KMS-11 (cell line): ENCODE data around the gene TRA2A.

Experiments used
- H2AFZ ChIP-seq: fragments of 200-600 bp; sonication (generic); 2 replicates; pipeline ENCODE4 v1.6.1; 2016; ENCODE audit warnings: antibody characterized with exemption, mixed run types, low read depth
- H3K27ac ChIP-seq: fragments of 200-600 bp; sonication (generic); 2 replicates; pipeline ENCODE4 v1.6.1; 2016; ENCODE audit warnings: mild to moderate bottlenecking, mixed run types
- H3K27me3 ChIP-seq: fragments of 200-600 bp; sonication (generic); 2 replicates; pipeline ENCODE4 v1.6.1; 2017; ENCODE audit warnings: mild to moderate bottlenecking, low read depth, mixed run types, moderate library complexity; ENCODE audit not compliant: insufficient read depth
- H3K36me3 ChIP-seq: fragments of 200-600 bp; sonication (generic); 2 replicates; pipeline ENCODE4 v1.6.1; 2017; ENCODE audit warnings: mild to moderate bottlenecking, mixed run types; ENCODE audit not compliant: insufficient read depth
- H3K4me1 ChIP-seq: fragments of 200-600 bp; sonication (generic); 2 replicates; pipeline ENCODE4 v1.6.1; 2016; ENCODE audit warnings: mild to moderate bottlenecking, low read depth, mixed run types; ENCODE audit not compliant: poor library complexity, severe bottlenecking
- H3K4me2 ChIP-seq: fragments of 200-600 bp; sonication (generic); 2 replicates; pipeline ENCODE4 v1.7.0; 2016; ENCODE audit warnings: mild to moderate bottlenecking, mixed run types
- H3K4me3 ChIP-seq: fragments of 200-600 bp; sonication (generic); IDR thresholded peaks from 2 replicates; pipeline ENCODE4 v1.6.1; 2017; ENCODE audit warnings: low read depth, low read length, mixed read lengths; ENCODE audit not compliant: insufficient read depth
- H3K79me2 ChIP-seq: fragments of 200-600 bp; sonication (generic); 2 replicates; pipeline ENCODE4 v1.6.1; 2016; ENCODE audit warnings: low read depth, mixed run types; ENCODE audit not compliant: insufficient read depth
- H3K9ac ChIP-seq: fragments of 200-600 bp; sonication (generic); 2 replicates; pipeline ENCODE4 v1.6.1; 2016; ENCODE audit warnings: mild to moderate bottlenecking, mixed run types
- H4K20me1 ChIP-seq: fragments of 200-600 bp; sonication (generic); 2 replicates; pipeline ENCODE4 v1.6.1; 2016; ENCODE audit warnings: mild to moderate bottlenecking, mixed run types; ENCODE audit not compliant: insufficient read depth
- CTCF ChIP-seq: fragments of 200-600 bp; sonication (generic); conservative IDR thresholded peaks from 2 replicates; pipeline ENCODE4 v1.6.1; 2017; ENCODE audit warnings: low read depth, mild to moderate bottlenecking, antibody characterized with exemption, low read length, moderate library complexity, mixed read lengths

Gene TRA2A

GRCh38 chr7:23539494-23539907 lies 7.7 kb upstream of the TRA2A start:
- H3K4me2 ChIP-seq: peak overlapping the region; percentile 63
- H4K20me1 ChIP-seq: no peaks in the 10 kb centered on the region
- peaks cover 40% of the 10 kb centered on the region for H3K4me1 ChIP-seq
- no peak for TF ChIP-seq CTCF
- no peaks in the 10 kb centered on the region for H3K27me3 ChIP-seq
- no peaks in the 10 kb centered on the region for H3K36me3 ChIP-seq
- peak overlapping the region; percentile 12; the same call in 1 of the 2 replicates for H3K9ac ChIP-seq
- no peaks in the 10 kb centered on the region for H3K79me2 ChIP-seq
- no peak overlapping the region for H3K4me3 ChIP-seq
- H3K27ac ChIP-seq: peak overlapping the region; percentile 67
- H2AFZ ChIP-seq: peak overlapping the region; percentile 66

GRCh38 chr7:23538301-23538700 lies 6.5 kb upstream of the TRA2A start:
- H4K20me1 ChIP-seq: no peaks in the 10 kb centered on the region
- H3K27ac ChIP-seq: no peak overlapping the region
- H3K27me3 ChIP-seq: no peaks in the 10 kb centered on the region
- H3K36me3 ChIP-seq: no peaks in the 10 kb centered on the region
- H3K9ac ChIP-seq: no peak overlapping the region
- no peak overlapping the region for H3K4me2 ChIP-seq
- peaks cover 32% of the 10 kb centered on the region for H3K4me1 ChIP-seq
- no peak for TF ChIP-seq CTCF
- no peak overlapping the region for H3K4me3 ChIP-seq
- H3K79me2 ChIP-seq: no peaks in the 10 kb centered on the region
- no peak overlapping the region for H2AFZ ChIP-seq

GRCh38 chr7:23533238-23533604 lies 1.4 kb upstream of the TRA2A start:
- Histone ChIP-seq H3K4me2 (no peak overlapping the region), H3K27me3 (no peaks in the 10 kb centered on the region), H3K27ac (no peak overlapping the region), H2AFZ (no peak overlapping the region), H4K20me1 (peaks cover 31% of the 10 kb centered on the region), H3K4me1 (peaks cover 27% of the 10 kb centered on the region), H3K79me2 (peaks cover 38% of the 10 kb centered on the region), H3K9ac (no peak overlapping the region), H3K4me3 (no peak overlapping the region), H3K36me3 (0 out of 2 replicates have a peak, but pooled peaks cover 6% of the 10 kb centered on the region)
- no peak for TF ChIP-seq CTCF

- H3K4me1 ChIP-seq: peaks cover 32% of the 10 kb centered on the region
- no peak overlapping the region for H3K4me3 ChIP-seq
- peak overlapping the region; percentile 100; the same call in 1 of the 2 replicates for H3K9ac ChIP-seq
- H4K20me1 ChIP-seq: peaks cover 36% of the 10 kb centered on the region
- TF ChIP-seq CTCF: no peak
- H3K36me3 ChIP-seq: 0 out of 2 replicates have a peak, but pooled peaks cover 6% of the 10 kb centered on the region
- H3K79me2 ChIP-seq: peaks cover 43% of the 10 kb centered on the region
- H2AFZ ChIP-seq: peak overlapping the region; percentile 62
- H3K27me3 ChIP-seq: no peaks in the 10 kb centered on the region
- H3K4me2 ChIP-seq: peak overlapping the region; percentile 18; the same call in 1 of the 2 replicates
- H3K27ac ChIP-seq: peak overlapping the region; percentile 98; the same call in 1 of the 2 replicates
These were observed 883 bp upstream of the TRA2A start for GRCh38 chr7:23532490-23533237.
